Epithelial cell of prostate (primary cell): ENCODE measurements around the gene MS4A15.
"Not testable (repeated sequence)": the region's sequence is repeated elsewhere in the genome, so short reads cannot be mapped to it uniquely, and the experiment has no call there.

Experiments
- DNase-seq: peaks from one replicate; pipeline ENCODE4 v3.0.0-alpha.2; 2011; ENCODE audit warnings: low read depth, low spot score
- H3K27ac ChIP-seq: fragments of 450-650 bp; 2 replicates; pipeline ENCODE4 v1.5.1; 2017; ENCODE audit warnings: mild to moderate bottlenecking

MS4A15 gene

DNA sequence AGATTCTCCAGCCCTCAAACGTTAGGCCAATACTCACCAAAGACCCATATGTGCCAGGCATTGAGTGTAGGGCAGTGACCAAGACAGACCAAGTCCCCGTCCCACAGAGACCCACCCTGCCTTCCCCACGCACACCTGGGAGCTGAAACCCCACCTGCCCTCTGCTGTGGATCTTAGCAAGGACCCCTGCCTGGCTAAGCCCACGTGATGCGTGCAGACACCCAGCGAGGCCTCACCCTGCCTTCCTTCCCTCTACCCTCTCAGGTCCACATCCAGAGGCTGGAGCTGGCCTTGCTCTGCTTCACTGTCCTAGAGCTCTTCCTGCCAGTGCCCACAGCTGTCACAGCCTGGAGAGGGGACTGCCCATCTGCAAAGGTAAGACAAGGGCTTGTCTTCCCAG, 38.6 kb downstream of the MS4A15 start:
- H3K27ac ChIP-seq = no peak overlapping the region
- DNase-seq = no peak

DNA sequence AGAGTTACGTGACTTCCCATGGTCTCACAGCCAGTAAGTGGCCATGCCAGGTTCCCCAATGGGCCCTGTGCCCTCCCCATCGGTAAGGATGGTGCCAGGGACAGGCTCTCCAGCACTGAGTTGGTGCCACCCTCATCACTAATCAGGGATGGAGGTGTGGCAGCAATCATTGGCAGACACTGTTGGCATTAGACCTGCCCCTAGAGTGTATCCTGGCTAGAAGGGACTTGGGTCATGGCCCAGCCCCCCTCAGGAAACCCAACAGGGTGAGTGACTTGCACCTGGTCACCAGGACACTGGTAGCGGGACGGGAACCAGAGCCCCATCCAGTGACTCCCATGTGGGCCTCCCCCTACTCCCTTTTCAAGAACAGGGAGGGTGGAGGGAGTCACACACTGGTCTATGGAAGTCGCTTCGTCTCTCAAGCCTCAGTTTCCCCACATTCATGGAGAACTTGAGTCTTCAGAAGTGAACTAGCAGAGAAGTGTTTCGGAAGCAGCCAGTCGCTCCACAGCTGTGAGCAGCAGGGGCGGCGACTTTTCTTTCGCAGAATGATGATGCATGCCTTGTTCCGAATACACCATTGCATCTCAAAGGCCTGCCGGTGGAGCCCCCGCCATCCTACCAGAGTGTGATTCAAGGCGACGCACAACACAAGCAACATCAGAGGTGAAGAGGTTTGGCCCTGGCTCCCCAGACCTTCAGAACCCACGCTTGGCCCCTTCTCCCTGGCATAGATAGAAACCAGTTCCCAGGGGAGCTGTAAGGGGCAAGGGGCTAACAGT, 41.4 kb downstream of the MS4A15 start:
- DNase-seq = no peak
- H3K27ac ChIP-seq = no peak overlapping the region

DNA sequence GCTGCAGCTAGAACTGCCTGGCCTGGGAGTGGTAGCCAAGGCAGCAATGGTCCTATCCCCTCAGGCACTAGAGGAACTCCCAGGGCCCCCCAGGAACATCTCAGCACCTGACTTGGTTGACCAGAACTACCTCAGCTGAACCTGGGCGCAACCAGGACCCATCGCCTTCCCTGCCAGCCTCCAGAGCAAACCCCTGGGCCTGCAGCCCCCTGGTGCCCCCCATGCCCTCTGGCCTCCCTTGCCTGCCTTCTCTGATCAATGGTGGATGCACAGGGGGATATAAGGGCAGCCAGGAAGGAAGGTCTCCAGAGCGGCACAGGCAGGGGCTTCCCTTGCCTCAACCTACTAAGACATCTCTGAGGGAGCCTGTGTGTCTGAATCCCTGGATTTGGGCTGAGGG, 42.0 kb downstream of the MS4A15 start:
- no peak overlapping the region for H3K27ac ChIP-seq
- no peak for DNase-seq

DNA sequence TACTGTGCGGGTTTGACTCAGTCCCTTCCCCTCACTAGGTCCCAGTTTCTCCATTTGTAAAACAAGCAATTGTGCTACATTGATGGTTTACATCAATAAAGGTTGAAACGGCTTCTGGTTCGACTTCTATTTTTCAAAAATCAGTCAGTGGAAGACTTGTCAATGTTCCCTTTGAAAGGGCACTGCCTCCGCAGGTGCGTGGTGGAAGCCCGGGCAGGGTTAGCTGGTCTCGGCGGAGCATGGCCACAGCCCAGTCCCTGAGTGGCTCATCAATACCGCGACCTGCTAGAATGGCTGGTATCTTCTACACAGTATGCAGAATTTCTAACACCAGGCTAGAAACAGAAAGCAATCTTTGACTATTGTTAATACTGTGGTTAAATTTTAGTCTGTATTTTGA, 44.5 kb downstream of the MS4A15 start:
- DNase-seq = no peak
- no peak overlapping the region for H3K27ac ChIP-seq

DNA sequence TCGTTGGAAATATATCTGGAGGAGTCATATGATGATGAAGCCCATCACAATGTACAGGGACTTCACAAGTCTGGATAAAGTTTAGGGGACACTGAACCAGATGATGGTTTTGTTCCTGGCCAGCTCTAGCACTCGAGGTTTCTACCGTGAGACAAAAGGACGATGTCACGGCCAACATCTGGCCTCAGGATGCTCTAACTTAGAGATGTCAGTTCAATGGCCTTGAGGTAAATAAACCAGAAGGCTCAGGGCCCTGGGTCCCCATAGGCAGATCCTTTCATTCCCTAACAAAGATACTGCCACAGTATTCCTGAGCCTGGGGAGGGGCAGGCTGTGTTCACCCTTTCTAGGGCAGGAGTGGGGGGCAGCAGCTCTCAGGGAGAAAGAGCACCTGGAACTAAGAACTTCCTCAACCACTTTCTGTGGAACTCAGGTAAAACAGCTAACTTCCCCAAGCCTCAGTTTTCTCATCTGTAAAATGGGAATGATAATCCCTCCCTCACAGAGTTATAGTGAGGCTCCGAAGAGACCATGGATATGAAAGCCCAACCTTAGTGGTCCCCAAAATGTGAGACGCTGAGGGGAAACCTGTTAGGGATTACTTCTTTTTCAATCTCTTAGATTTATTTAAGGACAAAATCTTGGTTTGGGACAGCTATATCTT, 46.7 kb downstream of the MS4A15 start:
- H3K27ac ChIP-seq = no peak overlapping the region
- DNase-seq = no peak

DNA sequence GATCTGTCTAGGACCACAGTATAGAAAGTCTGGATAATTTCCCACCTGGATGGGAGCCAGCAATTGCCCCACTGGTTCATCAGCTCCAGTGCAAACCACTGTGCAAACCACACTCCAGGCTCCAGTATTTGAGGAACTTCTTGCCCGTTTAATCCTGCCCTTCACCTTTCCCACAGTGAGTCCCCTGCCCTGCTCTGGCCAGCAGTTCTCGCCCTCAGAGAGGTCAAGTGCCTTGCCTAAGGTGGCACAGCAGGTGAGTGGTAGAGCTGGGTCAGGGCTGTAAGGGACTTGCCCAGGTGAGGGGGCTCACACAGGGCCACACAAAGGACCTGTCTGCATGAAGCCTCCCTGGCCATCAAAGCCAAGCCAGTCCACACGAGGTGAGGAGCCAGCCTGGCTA, 52.6 kb downstream of the MS4A15 start:
- no peak overlapping the region for H3K27ac ChIP-seq
- DNase-seq = no peak

DNA sequence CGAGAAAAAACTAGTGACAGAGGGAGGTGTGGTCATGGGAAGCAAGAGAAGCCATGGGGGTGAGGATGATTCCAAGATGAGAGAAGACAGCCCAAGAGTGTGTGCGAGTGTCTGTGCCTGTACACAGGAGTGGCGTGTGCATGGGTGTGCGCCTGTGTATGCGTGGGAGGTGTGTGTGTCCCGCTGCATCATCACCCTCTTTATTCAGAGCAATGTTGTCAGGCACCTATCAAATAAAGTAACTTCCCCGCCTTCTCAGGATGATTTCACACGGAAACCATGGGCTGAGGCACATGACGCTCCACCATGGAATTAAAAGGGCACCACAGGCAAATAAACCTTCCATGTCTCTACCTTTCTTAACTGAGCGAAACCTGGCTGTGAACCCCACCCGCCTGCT, 53.0 kb downstream of the MS4A15 start:
- DNase-seq = no peak

DNA sequence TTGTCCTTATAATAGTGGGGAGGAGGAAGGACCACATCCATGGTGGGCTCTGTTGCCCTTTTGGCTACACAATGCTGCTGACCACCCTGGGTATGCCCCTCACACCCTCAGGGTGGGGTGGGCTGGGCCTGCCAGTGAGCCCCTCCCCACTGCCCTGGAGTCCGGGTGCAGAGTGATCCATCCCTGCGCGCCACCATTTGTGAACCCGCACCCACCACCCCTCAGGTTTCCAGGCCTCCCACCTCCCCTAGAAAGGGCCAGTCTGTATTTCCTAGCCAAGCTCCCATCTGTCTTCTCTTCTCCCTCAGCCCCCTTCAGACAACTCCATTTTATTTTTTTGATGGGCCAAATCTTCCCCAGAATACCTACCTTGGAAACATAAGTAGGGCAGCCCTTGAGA, 53.5 kb downstream of the MS4A15 start:
- H3K27ac ChIP-seq = no peak overlapping the region

More for the DNA sequence above, 53.0 kb downstream of the MS4A15 start:
- no peak overlapping the region for H3K27ac ChIP-seq

DNA sequence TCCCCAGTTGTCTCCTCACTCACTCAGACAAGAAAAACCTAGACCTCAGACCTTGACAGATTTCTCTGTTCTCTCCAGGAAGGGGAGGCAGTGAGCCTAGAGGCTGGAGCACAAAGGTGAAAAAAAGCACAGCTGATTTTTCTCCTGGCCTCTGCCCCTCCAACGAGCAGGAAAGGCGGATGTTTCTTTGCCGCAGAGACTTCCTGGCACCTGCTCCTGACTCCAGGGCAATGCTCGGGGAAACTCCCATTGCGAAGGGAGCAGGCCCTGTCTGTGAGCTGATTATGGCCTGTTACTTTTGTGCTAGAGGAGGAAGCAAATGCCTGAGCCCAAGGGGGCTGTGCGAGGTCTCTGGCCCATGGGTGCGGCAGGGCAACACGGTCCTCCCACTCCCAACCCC, 53.9 kb downstream of the MS4A15 start:
- no peak for DNase-seq
- H3K27ac ChIP-seq = no peak overlapping the region

More for the DNA sequence above, 53.5 kb downstream of the MS4A15 start:
- no peak for DNase-seq

DNA sequence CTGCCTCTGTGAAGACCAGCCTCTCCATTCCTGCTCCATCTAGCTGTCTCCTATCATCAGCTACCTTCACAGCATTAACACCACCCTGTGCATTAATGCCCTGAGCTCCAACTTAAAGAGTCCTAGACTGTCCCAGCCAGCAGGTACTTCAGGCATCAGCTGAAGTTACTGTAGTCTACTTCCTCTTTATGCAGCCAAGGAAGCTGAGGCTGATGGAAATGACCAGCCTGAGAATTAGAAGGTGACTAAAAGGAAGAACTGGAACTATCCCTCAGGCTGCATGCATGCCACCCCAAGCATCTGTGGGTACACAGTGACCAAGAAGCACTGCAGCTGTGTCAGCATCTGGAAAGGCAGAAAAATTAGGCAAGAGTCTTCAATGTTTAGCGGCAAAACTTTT, 56.7 kb downstream of the MS4A15 start:
- DNase-seq = no peak

DNA sequence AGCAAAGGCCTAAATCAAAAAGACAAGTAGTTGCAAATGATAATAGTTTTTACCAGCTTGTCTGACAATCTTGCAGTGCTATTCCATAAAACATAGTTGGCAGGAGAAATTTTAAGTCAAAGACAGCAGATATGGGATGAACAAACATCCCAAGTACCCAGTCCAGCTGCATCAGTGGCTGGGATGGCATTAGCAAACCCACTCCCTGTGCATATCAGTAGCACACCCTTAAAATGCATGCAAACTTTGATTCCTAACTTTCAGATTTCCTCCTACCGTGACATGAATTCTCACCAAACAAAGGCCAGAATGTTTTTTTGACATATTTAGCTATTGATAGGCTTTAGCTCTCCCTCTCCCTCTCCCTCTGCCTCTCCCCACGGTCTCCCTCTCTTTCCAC, 57.4 kb downstream of the MS4A15 start:
- no peak overlapping the region for H3K27ac ChIP-seq
- DNase-seq = no peak

More for the DNA sequence above, 56.7 kb downstream of the MS4A15 start:
- H3K27ac ChIP-seq = no peak overlapping the region

DNA sequence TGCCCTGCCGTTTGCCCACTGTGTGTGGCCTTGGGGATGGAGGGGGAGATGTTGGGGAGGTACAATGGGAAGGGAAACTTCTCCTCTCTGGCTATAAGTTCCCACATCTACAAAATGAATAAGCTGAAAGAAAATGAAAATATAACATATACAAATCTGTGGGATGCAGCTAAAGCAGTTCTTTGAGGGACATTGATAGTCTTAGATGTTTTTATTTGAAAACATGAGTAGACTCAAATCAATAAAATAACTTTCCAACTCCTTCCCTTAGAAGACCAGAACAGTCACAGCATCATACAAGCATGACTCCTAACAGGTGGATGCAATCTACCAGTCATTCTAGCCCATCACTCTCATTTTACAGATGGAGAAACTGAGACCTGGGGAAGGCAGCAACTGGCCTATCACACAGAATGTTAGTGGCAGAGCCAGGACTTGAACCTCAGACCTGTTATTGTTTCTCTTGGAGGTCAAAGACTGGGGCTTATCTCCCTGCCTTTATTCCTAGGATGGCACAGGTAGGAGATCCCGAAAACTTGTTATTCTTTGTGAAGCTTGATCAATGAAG, 60.0 kb downstream of the MS4A15 start:
- no peak for DNase-seq

DNA sequence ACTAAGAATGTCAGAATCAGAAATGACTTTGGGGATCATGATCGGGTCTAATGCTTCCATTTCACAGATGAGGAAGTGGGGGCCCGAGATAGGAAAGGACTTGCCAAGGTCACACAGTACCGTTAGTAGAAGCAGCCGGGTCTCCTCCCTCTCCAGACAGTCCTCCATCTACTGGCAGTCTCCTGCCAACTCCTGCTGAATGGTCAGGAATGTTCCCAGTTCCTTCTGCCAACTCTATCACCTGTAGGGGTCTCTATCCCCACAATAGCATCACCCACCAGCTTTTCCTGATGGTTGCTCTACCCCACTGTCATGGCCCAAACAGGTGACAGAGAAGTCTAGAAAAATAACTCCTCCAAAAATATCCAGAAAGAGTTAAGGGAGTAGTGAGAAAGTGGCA, 61.4 kb downstream of the MS4A15 start:
- DNase-seq = no peak
- no peak overlapping the region for H3K27ac ChIP-seq

More for the DNA sequence above, 60.0 kb downstream of the MS4A15 start:
- no peak overlapping the region for H3K27ac ChIP-seq

DNA sequence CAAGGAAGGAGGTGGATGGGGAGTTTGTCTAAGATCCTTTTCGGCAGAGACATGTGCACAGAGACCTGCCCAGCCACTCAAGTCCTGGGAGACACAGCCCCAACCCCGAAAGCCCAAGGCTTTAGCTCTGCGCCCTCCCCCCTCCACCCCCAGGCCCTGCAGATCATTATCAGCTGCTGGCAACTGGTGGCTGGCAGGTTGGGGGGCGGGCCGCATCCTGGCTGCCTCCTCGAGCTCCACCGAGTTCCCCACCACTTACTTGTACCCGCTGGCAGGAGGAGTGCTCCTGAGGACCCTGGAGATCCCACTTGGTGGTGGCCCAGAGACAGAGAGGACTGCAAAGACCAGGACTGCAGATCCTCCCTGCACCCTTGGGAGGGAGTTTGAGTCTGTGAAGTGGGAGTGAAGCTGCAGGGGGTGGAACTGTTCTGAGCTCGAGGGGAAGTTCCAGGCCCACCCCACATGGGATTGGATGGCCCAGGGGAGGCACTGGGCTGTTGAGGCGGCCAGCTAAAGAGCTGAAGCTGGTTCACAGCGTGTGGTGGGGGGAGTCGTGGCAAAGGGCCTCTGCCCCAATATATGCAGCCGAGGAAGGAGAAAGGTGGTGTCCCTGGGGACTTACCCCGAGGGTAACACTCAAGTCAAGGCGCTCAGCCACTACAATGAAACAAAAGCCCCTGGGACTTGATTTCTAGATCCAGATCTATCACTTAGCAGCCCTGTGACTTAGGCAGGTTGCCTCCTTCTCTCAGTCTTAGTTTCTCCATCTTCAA, 65.3 kb downstream of the MS4A15 start:
- H3K27ac ChIP-seq = no peak overlapping the region
- no peak for DNase-seq

DNA sequence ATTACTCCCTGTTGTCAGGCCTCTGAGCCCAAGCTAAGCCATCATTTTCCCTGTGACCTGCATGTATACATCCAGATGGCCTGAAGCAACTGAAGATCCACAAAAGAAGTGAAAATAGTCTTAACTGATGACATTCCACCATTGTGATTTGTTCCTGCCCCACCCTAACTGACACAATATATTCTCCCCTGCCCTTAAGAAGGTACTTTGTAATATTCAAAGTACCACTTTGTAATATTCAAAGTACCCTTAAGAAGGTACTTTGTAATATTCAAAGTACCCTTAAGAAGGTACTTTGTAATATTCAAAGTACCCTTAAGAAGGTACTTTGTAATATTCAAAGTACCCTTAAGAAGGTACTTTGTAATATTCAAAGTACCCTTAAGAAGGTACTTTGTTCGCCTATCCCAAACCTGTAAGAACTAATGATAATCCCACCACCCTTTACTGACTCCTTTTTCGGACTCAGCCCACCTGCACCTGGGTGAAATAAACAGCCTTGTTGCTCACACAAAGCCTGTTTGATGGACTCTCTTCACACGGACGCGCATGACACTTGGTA, 67.2 kb downstream of the MS4A15 start:
- not testable (repeated sequence) for H3K27ac ChIP-seq, DNase-seq

DNA sequence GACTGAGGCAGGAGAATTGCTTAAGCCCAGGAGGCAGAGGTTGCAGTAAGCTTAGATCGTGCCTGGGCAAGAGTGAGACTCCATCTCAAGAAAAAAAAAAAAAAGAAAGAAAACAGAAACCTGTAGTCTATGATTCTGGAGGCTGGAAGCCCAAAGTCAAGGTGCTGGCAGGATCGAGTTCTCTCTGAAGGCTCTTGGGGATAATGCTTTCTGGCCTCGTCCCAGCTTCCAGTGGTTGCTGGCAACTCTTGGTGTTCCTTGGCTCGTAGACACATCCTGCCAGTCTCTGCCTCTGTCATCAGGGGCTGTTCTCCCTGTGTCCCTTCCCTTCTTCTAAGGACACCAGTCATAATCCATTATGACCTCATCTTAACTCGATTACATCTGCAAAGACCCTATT, 68.5 kb downstream of the MS4A15 start:
- no peak for DNase-seq
- no peak overlapping the region for H3K27ac ChIP-seq

DNA sequence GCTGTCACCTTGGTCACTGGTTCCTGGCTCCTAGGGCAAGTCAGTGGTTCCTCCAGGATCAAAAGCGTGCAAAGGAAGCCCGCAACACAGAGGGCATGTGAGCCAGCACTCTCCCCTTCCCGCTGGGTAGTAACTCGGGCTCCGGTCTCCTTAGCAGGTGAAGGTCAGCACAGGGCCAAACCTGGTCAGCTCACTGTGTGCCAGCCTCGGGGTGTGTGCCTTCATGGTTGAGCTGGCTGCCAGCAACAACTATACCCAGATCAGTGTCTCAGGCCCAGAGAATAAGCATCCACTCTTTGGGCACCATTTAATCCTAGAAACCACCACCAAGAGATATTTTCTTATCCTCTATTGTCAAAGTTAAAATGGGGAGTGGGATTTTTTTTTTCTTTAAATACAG, 69.1 kb downstream of the MS4A15 start:
- no peak overlapping the region for H3K27ac ChIP-seq
- no peak for DNase-seq
